HG03095 (cell line): Measurements from ENCODE around the gene TUB.

Experiments
- ATAC-seq: cut with Tn5 transposase; IDR thresholded peaks from one replicate; pipeline ENCODE4 v1.9.1; 2021; ENCODE audit warnings: moderate library complexity; ENCODE audit not compliant: unreplicated experiment

Gene TUB

GRCh38 chr11:8067929-8068575, 13.0 kb upstream of the TUB start:
- ATAC-seq = no peak

- ATAC-seq = no peak
Measured at GRCh38 chr11:8068605-8069221, 12.3 kb upstream of the TUB start.

GRCh38 chr11:8069771-8070170, 11.2 kb upstream of the TUB start:
- no peak for ATAC-seq

- no peak for ATAC-seq
Measured at GRCh38 chr11:8070417-8071115, 10.4 kb upstream of the TUB start.

GRCh38 chr11:8071616-8072581, 9.1 kb upstream of the TUB start:
- no peak for ATAC-seq

- ATAC-seq = no peak
Measured at GRCh38 chr11:8075119-8075726, 5.8 kb upstream of the TUB start.

- no peak for ATAC-seq
Measured at GRCh38 chr11:8079111-8079675, 1.8 kb upstream of the TUB start.

- no peak for ATAC-seq
Measured at GRCh38 chr11:8080069-8080670, 841 bp upstream of the TUB start.

- ATAC-seq = no peak
Measured at GRCh38 chr11:8081591-8082250, 710 bp downstream of the TUB start.

- no peak for ATAC-seq
Measured at GRCh38 chr11:8082391-8083087, 1.5 kb downstream of the TUB start.

GRCh38 chr11:8083088-8083395, 2.0 kb downstream of the TUB start:
- no peak for ATAC-seq

- ATAC-seq = no peak
Measured at GRCh38 chr11:8083871-8084281, 2.9 kb downstream of the TUB start.

- no peak for ATAC-seq
Measured at GRCh38 chr11:8084352-8084751, 3.3 kb downstream of the TUB start.

GRCh38 chr11:8085011-8085645, 4.1 kb downstream of the TUB start:
- no peak for ATAC-seq

GRCh38 chr11:8086001-8086479, 5.0 kb downstream of the TUB start:
- no peak for ATAC-seq

- no peak for ATAC-seq
Measured at GRCh38 chr11:8086571-8086970, 5.6 kb downstream of the TUB start.

GRCh38 chr11:8087185-8087584, 6.2 kb downstream of the TUB start:
- peak; percentile 51 for ATAC-seq

- no peak for ATAC-seq
Measured at GRCh38 chr11:8087756-8088155, 6.7 kb downstream of the TUB start.
